Stimulated activated CD8-positive, alpha-beta memory T cell treated with anti-CD3 and anti-CD28 coated beads, Interleukin-15, amount 100 ng/mL, for 48 hours (primary cell): ENCODE data around the gene FFAR1.
"Not testable (repeated sequence)": the region's sequence is repeated elsewhere in the genome, so short reads cannot be mapped to it uniquely, and the experiment has no call there.

Experiments
- DNase-seq, 2 donors: peaks; one replicate each; pipeline ENCODE4 v3.0.0-alpha.2; 2020; ENCODE audit warnings: low read depth in 2 of 2

The FFAR1 gene

GRCh38 chr19:35360880-35361420, 13.2 kb downstream of the FFAR1 start:
- DNase-seq: no peak

GRCh38 chr19:35362261-35363000, 14.7 kb downstream of the FFAR1 start:
- no peak for DNase-seq

- no peak for DNase-seq
Measured at GRCh38 chr19:35363001-35363590, 15.4 kb downstream of the FFAR1 start.

DNA sequence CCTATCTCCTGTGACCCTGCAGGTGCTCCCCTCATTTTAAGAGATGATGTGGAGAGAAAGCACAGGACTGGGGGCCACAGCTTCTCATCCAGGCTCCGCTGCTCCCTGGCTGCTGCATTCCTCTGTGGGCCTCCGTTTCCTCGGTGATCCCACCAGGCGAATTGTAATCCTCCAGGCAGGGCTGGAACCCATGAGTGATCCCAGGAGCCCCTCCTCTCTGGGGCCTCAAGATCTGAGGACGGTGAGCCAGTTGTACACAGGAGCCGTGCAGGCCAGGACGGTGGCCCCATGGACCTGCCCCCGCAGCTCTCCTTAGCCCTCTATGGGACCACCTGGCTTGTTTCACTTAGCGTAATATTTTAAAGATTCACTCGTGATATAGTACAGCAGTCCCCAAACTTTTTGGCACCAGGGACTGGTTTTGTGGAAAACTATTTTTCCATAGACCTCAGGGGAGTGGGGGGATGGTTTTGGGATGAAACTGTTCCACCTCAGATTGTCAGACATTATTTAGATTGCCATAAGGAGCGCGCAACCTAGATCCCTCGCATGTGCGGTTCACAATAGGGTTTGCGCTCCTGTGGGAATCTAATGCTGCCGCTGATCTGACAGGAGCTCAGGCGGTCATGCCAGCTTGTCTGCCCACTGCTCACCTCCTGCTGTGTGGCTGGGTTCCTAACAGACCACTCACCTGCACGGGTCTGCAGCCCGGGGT, 16.2 kb downstream of the FFAR1 start:
- no peak for DNase-seq

DNA sequence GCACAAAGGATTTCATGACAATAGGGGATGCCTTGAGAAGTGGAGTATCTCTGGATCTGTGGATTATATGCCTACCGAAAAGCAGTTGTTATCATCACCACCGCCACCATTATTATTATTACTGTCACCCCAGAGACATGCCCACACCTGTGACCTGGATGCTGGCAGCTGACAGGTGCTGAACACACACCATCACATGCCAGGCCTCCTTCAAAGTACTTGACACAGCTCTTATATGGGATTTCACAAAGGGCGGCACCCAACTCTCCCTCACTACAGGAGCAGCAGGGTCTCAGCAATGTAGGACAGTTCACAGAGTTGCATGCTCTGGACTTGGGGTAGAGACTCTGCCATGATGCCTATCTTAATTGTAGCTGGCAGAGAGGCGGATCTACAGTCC, 17.6 kb downstream of the FFAR1 start:
- DNase-seq: no peak

DNA sequence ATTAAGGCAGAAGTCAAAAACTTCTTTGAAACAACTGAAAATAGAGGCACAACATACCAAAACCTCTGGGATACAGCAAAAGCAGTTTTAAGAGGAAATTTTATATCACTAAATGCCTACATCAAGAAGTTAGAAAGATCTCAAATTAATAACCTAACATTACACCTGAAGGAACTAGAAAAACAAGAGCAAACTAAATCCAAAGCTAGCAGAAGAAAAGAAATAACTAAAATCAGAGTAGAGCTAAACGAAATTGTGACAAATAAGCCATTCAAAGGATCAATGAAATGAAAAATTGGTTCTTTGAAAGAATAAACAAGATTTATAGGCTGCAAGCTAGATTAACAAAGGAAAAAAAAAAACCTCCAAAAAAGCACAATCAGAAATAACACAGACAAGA, 20.7 kb downstream of the FFAR1 start:
- no peak for DNase-seq

DNA sequence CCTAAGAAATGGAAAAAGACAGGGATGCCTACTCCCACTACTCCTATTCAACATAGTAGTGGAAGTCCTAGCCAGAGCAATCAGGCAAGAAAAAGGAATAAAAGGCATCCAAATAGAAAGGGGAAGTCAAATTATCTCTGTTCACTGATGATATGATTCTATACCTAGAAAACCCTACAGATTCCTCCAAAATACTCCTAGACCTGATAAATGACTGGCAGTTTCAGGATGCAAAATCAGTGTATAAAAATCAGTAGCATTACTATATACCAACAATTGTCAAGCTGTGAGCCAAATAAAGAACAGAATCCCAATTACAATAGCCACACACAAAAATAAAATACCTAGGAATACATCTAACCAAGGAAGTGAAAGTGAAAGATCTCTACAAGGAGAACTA, 21.8 kb downstream of the FFAR1 start:
- DNase-seq: no peak

DNA sequence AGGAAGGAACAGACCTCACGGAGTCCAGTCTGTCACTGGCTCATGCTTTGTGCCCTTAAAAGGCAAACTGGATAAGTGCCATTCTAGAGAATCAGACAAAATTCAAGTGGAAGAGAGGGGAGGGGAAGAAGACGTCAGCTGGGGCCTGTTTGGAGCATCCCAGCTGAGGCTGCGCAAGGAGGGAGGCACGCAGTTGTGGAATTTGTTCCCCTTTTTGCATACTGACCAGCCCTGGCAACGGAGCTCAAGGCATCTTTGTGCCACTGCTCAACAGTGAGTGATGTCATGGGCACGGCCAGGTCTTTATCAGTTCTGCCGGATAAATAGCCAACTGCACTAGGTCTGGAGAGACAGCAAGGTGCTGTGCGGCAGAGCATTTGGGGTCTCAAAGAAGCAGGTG, 23.0 kb downstream of the FFAR1 start, which contains the start of gene GPR42:
TSS of gene GPR42 (plus strand) at position 347 of the 400 bp plus-strand sequence. CDS start 292 bp downstream, outside the sequence.
- DNase-seq: no peak

DNA sequence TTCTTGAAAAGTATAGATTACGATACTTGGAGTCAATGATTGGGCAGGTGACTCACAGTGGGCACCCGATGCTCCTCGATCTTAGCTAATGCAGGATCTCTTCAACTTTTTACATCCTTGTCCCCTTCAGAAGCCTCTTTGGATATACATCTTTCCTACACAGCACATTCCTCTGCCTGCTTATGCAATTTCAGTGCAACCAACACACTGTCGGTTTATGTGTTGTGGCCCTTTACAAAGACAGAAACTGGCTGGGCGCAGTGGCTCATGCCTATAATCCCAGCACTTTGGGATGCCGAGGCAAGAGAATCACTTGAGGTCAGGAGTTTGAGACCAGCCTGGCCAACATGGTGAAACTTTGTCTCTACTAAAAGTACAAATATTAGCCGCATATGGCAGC, 25.8 kb downstream of the FFAR1 start:
- no peak for DNase-seq

- not testable (repeated sequence) for DNase-seq
Measured at GRCh38 chr19:35374031-35374430, 26.3 kb downstream of the FFAR1 start.

DNA sequence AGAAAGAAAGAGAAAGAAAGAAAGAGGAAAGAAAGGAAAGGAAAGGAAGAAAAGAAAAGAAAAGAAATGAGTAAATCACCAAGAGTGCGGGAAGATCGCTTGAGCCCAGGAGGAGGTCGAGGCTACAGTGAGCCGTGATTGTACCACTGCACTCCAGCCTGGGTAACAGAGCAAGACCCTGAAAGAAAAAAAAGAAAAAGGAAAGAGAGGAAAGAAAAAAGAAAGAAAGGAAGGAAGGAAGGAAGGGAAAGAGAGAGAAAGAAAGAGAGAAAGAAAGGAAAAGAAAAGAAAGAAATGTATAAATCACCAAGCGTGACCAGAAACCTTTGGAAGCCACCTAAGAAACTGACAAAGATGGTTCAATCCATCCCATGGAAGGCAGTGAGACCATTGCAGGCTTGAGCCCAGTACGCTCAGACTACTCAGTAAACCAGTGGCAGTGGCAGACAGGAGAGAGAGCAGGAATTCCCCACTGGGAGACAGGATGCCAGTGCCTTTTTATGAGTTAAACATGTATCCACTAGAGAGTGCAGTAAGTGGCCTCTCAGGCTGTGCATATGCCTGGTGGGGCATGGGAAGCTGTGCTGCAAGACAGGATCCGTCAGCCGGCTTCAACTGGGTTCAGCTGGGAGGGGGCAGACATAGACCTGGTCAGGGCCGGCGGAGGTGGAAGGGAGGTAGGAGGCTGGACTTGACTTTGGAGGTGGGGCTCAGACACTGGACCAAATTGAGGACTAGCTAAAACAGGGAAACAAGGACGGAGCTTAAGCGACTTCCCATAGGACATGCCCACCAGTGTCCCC, 28.0 kb downstream of the FFAR1 start:
- no peak for DNase-seq

DNA sequence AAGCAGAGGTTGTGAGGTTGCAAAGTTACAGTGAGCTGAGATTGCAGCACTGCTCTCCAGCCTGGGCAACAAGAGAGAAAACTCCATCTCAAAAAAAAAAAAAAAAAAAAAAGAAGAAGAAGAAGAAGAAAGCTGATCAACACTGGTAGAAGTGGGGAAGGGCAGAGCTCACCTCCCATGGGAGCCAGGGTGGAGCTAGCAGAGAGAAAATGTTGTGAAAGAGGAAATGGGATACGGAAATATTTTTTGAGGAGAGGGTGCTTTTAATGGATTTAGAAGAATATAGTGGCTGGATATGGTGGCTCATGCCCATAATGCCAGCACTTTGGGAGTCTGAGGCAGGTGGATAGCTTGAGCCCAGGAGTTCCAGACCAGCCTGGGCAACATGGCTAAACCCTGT, 30.0 kb downstream of the FFAR1 start:
- no peak for DNase-seq

DNA sequence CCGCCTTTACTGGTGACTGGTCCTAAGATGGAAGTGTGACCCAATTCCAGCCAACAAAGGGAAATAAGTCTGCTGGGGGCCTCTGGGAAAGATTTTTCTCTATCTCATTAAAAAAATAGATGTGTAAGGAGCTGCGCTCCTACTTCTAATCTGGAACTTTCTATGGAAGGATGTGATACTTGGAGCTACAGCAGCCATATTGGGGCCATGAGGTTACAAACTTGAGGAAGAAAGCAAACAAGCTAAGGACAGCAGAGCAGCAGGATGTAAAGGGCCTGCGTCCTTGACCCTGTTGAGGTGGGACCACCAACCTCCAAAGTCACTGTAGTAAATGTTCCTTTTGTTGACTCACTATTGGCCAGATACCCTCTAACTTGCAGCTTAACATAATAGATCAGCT, 30.7 kb downstream of the FFAR1 start:
- no peak for DNase-seq

GRCh38 chr19:35379545-35379944, 31.8 kb downstream of the FFAR1 start:
- DNase-seq: not testable (repeated sequence)

- DNase-seq: no peak
Measured at GRCh38 chr19:35379992-35380391, 32.3 kb downstream of the FFAR1 start.

- no peak for DNase-seq
Measured at GRCh38 chr19:35380450-35381124, 32.9 kb downstream of the FFAR1 start.

GRCh38 chr19:35381318-35381717, 33.6 kb downstream of the FFAR1 start:
- no peak for DNase-seq

DNA sequence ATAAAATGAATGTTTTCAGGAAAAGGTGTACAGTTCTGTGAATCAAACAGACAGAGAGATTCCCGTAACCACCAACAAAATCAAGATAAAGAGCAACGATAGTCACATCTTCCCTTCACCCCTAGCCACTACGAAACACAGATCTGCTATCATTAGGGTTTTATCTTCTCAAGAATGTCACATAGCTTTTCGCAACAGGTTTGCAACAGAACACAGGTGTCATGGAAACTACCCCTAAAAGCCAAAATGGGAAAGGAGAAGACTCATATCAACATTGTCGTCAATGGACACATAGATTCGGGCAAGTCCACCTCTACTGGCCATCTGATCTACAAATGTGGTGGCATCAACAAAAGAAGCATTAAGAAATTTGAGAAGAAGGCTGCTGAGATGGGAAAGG, 34.2 kb downstream of the FFAR1 start:
- no peak for DNase-seq

GRCh38 chr19:35383536-35383935, 35.8 kb downstream of the FFAR1 start:
- no peak for DNase-seq

DNA sequence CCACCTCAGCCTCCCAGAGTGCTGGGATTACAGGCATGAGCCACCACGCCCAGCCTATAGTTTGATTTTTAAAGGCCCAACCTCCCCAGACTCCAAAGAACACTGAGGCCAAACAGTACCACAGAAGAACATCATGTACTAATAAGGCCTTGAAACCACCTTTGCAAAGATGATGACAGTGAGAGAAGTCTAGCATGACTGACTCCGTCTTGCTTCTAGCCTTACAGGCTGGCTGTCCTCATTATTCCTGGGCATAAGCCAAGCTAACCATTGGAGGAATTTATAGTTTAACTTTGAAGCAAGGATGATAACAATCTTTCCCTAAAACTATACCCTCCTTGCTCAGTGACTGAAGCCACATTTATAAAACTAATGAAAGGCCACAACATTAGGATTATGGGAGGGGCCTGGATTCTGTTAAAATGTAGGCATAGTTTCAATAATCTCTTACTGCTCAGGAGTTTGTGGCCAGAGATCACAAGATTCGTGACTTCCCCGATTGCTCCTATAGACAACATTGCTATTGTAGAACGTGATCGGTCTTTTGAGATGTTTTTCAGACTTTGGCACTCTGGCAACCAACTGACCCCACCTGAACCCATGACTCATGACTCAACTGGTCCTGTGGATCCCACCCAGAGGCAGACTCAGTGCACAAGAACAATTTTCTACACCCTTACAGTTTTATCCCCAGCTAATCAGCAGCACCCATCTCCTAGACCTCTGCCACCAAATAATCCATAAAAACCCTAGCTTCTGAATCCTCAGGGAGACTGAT, 40.8 kb downstream of the FFAR1 start:
- no peak for DNase-seq
